HepG2 (cell line): ENCODE results near the gene PKMYT1. TPM values are rescaled to one million over a fixed set of nuclear protein-coding genes. Genes with fewer than 3 reads are reported as not detected.

Experiments
- ATF7-NPFF ChIP-seq: sonication (generic); formaldehyde crosslinking; IDR thresholded peaks from 2 replicates; pipeline ENCODE4 v1.8.1; 2023; ENCODE audit warnings: mild to moderate bottlenecking, low read depth, missing genetic modification reagents, moderate library complexity
- CCDC6 ChIP-seq: sonication (generic); formaldehyde crosslinking; IDR thresholded peaks from 2 replicates; pipeline ENCODE4 v1.8.1; 2022; ENCODE audit warnings: mild to moderate bottlenecking, missing genetic modification reagents, moderate library complexity
- ELF1 ChIP-seq: sonication (generic); formaldehyde crosslinking; IDR thresholded peaks from 2 replicates; pipeline ENCODE4 v1.4.0; 2020; ENCODE audit warnings: missing genetic modification reagents
- GATAD1 ChIP-seq: IDR thresholded peaks from 2 replicates; pipeline ENCODE4 v1.6.1; 2016; ENCODE audit warnings: missing genetic modification reagents, missing compliant biosample characterization
- GATAD2A ChIP-seq: IDR thresholded peaks from 2 replicates; pipeline ENCODE4 v1.6.1; 2016
- HBP1 ChIP-seq: IDR thresholded peaks from 2 replicates; pipeline ENCODE4 v1.6.1; 2016; ENCODE audit warnings: low read depth, control low read depth
- HMGA1 ChIP-seq: sonication (generic); formaldehyde crosslinking; conservative IDR thresholded peaks from 2 replicates; pipeline ENCODE4 v1.4.0; 2020; ENCODE audit warnings: missing genetic modification reagents
- HMGXB3 ChIP-seq: sonication (generic); formaldehyde crosslinking; IDR thresholded peaks from 2 replicates; pipeline ENCODE4 v1.4.0; 2020; ENCODE audit warnings: missing genetic modification reagents, borderline replicate concordance
- JUN ChIP-seq: sonication (generic); formaldehyde crosslinking; IDR thresholded peaks from 2 replicates; pipeline ENCODE4 v1.4.0; 2020; ENCODE audit warnings: mild to moderate bottlenecking, missing genetic modification reagents
- KDM6A ChIP-seq: IDR thresholded peaks from 2 replicates; pipeline ENCODE4 v1.6.1; 2016; ENCODE audit warnings: low read depth
- KLF15 ChIP-seq: sonication (generic); formaldehyde crosslinking; IDR thresholded peaks from 2 replicates; pipeline ENCODE4 v1.8.1; 2023; ENCODE audit warnings: borderline replicate concordance, mild to moderate bottlenecking, inconsistent platforms, missing genetic modification reagents, mixed read lengths
- MIXL1 ChIP-seq: IDR thresholded peaks from 2 replicates; pipeline ENCODE4 v1.6.1; 2016
- MXD3 ChIP-seq: IDR thresholded peaks from 2 replicates; pipeline ENCODE4 v1.6.1; 2016; ENCODE audit warnings: mild to moderate bottlenecking, missing biosample characterization, missing genetic modification reagents
- NFYC ChIP-seq: IDR thresholded peaks from 2 replicates; pipeline ENCODE4 v1.6.1; 2016; ENCODE audit warnings: missing genetic modification reagents, missing compliant biosample characterization
- NR1H2 ChIP-seq: sonication (generic); formaldehyde crosslinking; IDR thresholded peaks from 2 replicates; pipeline ENCODE4 v1.8.1; 2022; ENCODE audit warnings: low read depth, missing genetic modification reagents, borderline replicate concordance
- PCBP2 ChIP-seq: fragments of 200-400 bp; formaldehyde crosslinking; optimal IDR thresholded peaks from 2 replicates; pipeline ENCODE3; 2018; ENCODE audit warnings: low read length, low read depth; ENCODE audit not compliant: poor library complexity, severe bottlenecking
- RBM22 ChIP-seq: fragments of 200-400 bp; formaldehyde crosslinking; optimal IDR thresholded peaks from 2 replicates; pipeline ENCODE3; 2017; ENCODE audit warnings: mild to moderate bottlenecking, low read length, moderate library complexity
- SALL1 ChIP-seq: sonication (generic); formaldehyde crosslinking; IDR thresholded peaks from 2 replicates; pipeline ENCODE4 v1.8.0; 2022; ENCODE audit warnings: mild to moderate bottlenecking, missing genetic modification reagents
- TARDBP ChIP-seq: sonication (generic); formaldehyde crosslinking; IDR thresholded peaks from 2 replicates; pipeline ENCODE4 v1.8.0; 2022; ENCODE audit warnings: mild to moderate bottlenecking, missing genetic modification reagents
- ZNF451 ChIP-seq: sonication (generic); formaldehyde crosslinking; IDR thresholded peaks from 2 replicates; pipeline ENCODE4 v1.5.0; 2020; ENCODE audit warnings: mild to moderate bottlenecking, missing genetic modification reagents
- ZNF567 ChIP-seq: sonication (generic); formaldehyde crosslinking; IDR thresholded peaks from 2 replicates; pipeline ENCODE4 v1.8.1; 2023; ENCODE audit warnings: mild to moderate bottlenecking, missing genetic modification reagents, borderline replicate concordance
- ZNF569 ChIP-seq: sonication (generic); formaldehyde crosslinking; IDR thresholded peaks from 2 replicates; pipeline ENCODE4 v1.5.0; 2020; ENCODE audit warnings: mild to moderate bottlenecking, missing genetic modification reagents, moderate library complexity, borderline replicate concordance
- ZNF572 ChIP-seq: sonication (generic); formaldehyde crosslinking; IDR thresholded peaks from 2 replicates; pipeline ENCODE4 v1.5.1; 2020; ENCODE audit warnings: mild to moderate bottlenecking, missing genetic modification reagents
- polyA plus RNA-seq, 8 experiments: library from polyadenylated mRNA; depleted of rRNA in 3 of 8; stranded (reverse) in 7 of 8; unstranded in 1 of 8; fragments of >200 nt; fragmentation: Illumina TruSeq in 4 of 8; extraction: Trizol in 4 of 8; gene quantifications; 2 replicates each; pipeline versions ENCODE4 v1.2.1 to v1.2.3, GENCODE V29; 2011 to 2016; ENCODE audit warnings: low read depth in 4 of 8, missing spikeins in 1 of 8, mixed read lengths in 1 of 8; ENCODE audit not compliant: insufficient read depth in 1 of 8
- total RNA-seq, 5 experiments: library from RNA; depleted of rRNA; stranded (reverse); fragments of >200 nt; fragmentation: Illumina TruSeq; extraction: Trizol; gene quantifications; 2 replicates each; pipeline ENCODE4 v1.2.3, GENCODE V29; 2016; ENCODE audit warnings: low read depth in 1 of 5

Gene PKMYT1
- total and polyA plus RNA-seq, 2 of the 13 experiments (the other 11 are each of a cell fraction or from before 2014, with no cell fraction given), result 7.0 to 27.8 TPM

GRCh38 chr16:3023669-3024478, 43.6 kb upstream of the PKMYT1 start, which contains the start of the genes HCFC1R1 and THOC6 (continued):
- peak; percentile 80; the same call in 1 of the 2 replicates for TF ChIP-seq HMGXB3 (CRISPR knock-in tag)
- TF ChIP-seq MXD3 (CRISPR knock-in tag), result peak; percentile 75; the same call in 1 of the 2 replicates
- TF ChIP-seq GATAD1 (CRISPR knock-in tag), result peak; percentile 87
- TF ChIP-seq RBM22, result peak; percentile 80
- TF ChIP-seq SALL1 (CRISPR knock-in tag), result peak; percentile 80
- peak; percentile 60 for TF ChIP-seq NFYC (CRISPR knock-in tag)
- peak; percentile 97 for TF ChIP-seq TARDBP
- TF ChIP-seq ELF1 (CRISPR knock-in tag), result peak; percentile 83
- TF ChIP-seq PCBP2, result peak; percentile 73
- peak; percentile 23; the same call in 1 of the 2 replicates for TF ChIP-seq KDM6A (CRISPR knock-in tag)
- no peak for TF ChIP-seq ZNF569
- TF ChIP-seq HBP1, result no peak
- peak; percentile 14; the same call in 1 of the 2 replicates for TF ChIP-seq MIXL1 (CRISPR knock-in tag)
- TF ChIP-seq JUN (CRISPR knock-in tag), result 0 out of 2 replicates have a peak, but pooled peaks have one; percentile 45
- TF ChIP-seq ATF7-NPFF (CRISPR knock-in tag), result peak; percentile 73; the same call in 1 of the 2 replicates
- TF ChIP-seq KLF15 (CRISPR knock-in tag), result no peak
- TF ChIP-seq NR1H2 (CRISPR knock-in tag), result no peak
- TF ChIP-seq ZNF567, result peak; percentile 91; the same call in 1 of the 2 replicates
- TF ChIP-seq ZNF451 (CRISPR knock-in tag), result 0 out of 2 replicates have a peak, but pooled peaks have one; percentile 37
- no peak for TF ChIP-seq HMGA1 (CRISPR knock-in tag)
- TF ChIP-seq CCDC6 (CRISPR knock-in tag), result peak; percentile 20; the same call in 1 of the 2 replicates
- no peak; the same call in 1 of the 2 replicates for TF ChIP-seq GATAD2A (CRISPR knock-in tag)
- TF ChIP-seq ZNF572 (CRISPR knock-in tag), result peak; percentile 93; the same call in 1 of the 2 replicates
